ENCODE measurements around the gene FAM117A. TPM values are rescaled to one million over a fixed set of nuclear protein-coding genes. Genes with fewer than 3 reads are reported as not detected.
A peak's percentile ranks its signal among the peaks of the same experiment; 100 is the strongest.

Gene FAM117A
- total RNA-seq, 2 experiments from 2014 or later = 23.2 to 26.5 TPM

DNA sequence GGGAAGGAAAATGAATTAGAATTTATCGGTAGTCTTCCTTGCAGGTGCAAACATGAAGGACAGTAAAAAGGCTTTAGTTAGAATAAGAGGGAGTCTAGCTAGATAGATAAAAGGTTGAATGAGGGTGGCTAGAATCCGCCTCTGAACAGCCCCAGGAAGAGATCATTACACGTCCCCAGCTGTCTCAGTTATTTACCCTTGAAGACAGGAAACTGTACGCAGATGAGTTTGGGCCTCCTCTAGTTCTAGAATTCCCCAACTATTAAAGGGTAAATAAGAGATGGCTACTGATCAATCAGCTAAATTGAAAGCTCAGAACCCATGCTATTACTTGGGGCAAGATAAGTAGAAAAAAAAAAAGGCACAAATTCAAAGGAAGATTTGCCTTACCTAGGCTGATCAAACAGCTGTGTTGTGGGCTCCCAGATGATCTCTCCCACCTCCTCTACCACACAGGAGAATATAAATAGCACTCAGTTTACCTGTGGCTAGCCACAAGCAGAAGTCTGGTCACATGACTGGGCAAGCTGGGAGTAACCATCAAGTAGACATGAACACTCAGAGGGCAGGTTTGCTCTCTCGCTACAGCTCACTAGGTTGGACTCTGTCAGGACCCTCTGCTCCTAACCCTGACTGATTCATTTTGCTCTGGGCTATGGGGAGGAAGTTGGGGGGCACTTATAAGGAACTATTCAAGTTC is 17.0 kb downstream of the FAM117A start:
- Mint-ChIP-seq H3K27me3 (no peaks in the 10 kb centered on the region), H3K27ac (peak overlapping the region; percentile 97), H3K9me3 (no peaks in the 10 kb centered on the region), H3K4me3 (peak overlapping the region; percentile 67), H3K4me1 (ENCODE audit: low read depth) (peaks cover 73% of the 10 kb centered on the region), H3K36me3 (ENCODE audit: low read depth) (peaks cover 59% of the 10 kb centered on the region)
- POLR2A ChIA-PET = interaction anchor here (0.9 to 6.9 kb wide), 10 partner anchors 9 to 52 kb away, joined by 3 to 218 read pairs (median 7); partner anchors contain the start of genes FAM117A, KAT7 and SLC35B1
- Histone ChIP-seq H3K27ac (ENCODE audit: low read depth in 1 of 2, low read length in 2 of 2) (peak overlapping the region; percentile 87 to 94), H3K4me3 (ENCODE audit: low read length) (peak overlapping the region; percentile 34), H3K27me3 (ENCODE audit: control insufficient read depth in 1 of 2, insufficient read depth in 2 of 2, low read length in 2 of 2) (no peaks in the 10 kb centered on the region), H3K9me3 (ENCODE audit: control insufficient read depth in 1 of 2, insufficient read depth in 1 of 2, low read length in 2 of 2) (no peaks in the 10 kb centered on the region), H3K4me1 (ENCODE audit: insufficient read depth, low read length) (peaks cover 88% of the 10 kb centered on the region), H3K36me3 (ENCODE audit: insufficient read depth, low read length) (peaks cover 5% of the 10 kb centered on the region)
- DNase-seq (peak in 7 of 14 experiments; percentile 13 to 81 (median 54)), ATAC-seq (ENCODE audit: poor library complexity) (peak; percentile 60)
- CTCF ChIA-PET = interaction anchor here (0.9 to 4.6 kb wide), 7 partner anchors 10 to 191 kb away, joined by 3 to 19 read pairs (median 5); partner anchors contain the start of gene SLC35B1
- intact Hi-C loops (cut with DNase I, micrococcal nuclease) = loop anchor here in 1 of 2 experiments (10.0 kb wide), 1 partner anchor 68 kb away; no protein-coding TSS in a partner anchor
- TF ChIP-seq, protein P1, sequence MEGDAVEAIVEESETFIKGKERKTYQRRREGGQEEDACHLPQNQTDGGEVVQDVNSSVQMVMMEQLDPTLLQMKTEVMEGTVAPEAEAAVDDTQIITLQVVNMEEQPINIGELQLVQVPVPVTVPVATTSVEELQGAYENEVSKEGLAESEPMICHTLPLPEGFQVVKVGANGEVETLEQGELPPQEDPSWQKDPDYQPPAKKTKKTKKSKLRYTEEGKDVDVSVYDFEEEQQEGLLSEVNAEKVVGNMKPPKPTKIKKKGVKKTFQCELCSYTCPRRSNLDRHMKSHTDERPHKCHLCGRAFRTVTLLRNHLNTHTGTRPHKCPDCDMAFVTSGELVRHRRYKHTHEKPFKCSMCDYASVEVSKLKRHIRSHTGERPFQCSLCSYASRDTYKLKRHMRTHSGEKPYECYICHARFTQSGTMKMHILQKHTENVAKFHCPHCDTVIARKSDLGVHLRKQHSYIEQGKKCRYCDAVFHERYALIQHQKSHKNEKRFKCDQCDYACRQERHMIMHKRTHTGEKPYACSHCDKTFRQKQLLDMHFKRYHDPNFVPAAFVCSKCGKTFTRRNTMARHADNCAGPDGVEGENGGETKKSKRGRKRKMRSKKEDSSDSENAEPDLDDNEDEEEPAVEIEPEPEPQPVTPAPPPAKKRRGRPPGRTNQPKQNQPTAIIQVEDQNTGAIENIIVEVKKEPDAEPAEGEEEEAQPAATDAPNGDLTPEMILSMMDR (IDR thresholded peaks at IDR 0.05) = no peak

DNA sequence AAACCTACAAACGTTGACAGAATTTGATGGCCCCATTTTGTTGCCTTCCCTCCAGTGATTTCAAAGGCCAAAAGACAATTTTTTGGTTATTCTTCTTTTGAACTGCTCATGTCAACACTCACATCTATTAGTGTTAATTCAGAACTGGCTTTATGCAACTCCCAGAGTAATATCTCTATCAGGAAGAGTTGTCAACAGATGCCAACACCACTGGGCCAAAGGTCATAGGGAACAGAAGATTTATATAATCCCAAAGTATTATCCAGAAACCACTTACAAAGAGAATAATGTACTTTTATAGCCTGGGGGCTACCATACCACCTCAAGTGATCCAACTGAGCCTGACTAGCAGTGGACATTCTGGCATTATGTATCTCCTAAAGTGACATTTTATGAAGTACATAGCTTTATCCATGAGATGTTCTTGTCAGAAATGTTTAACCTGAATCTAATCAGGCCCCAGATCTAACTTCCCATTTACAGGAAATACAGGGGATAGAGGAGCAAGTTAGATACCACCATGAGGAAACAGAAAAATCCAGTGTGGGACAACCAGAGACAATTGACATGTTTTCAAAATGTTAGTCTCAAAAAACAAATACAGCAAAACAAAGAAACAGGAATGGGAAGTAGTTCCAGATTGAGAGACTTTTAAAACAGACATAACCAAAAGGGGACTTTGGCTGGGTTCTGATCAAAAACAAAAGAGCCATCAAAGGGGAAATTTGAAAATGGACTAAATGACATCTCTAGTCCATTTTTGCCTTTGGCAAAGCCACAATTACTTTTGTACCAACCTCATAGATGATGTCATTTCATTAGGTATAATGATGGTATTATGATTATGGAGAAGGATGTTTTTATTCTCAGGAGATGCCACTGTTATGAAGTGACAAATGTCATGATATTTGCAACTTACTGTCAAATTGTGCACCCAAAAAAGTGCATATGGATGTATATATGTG is 18.5 kb downstream of the FAM117A start:
- H3K4me1 Mint-ChIP-seq (ENCODE audit: low read depth) = peaks cover 82% of the 10 kb centered on the region
- CTCF ChIA-PET = interaction anchor here (0.9 kb wide), 1 partner anchor 37 kb away, joined by 3 read pairs; the partner anchor contains the start of gene SLC35B1

More for the DNA sequence above, 18.5 kb downstream of the FAM117A start:
- H3K4me3 Mint-ChIP-seq = peak overlapping the region; percentile 67
- peaks cover 52% of the 10 kb centered on the region for H3K36me3 Mint-ChIP-seq (ENCODE audit: low read depth)
- no peaks in the 10 kb centered on the region for H3K9me3 Mint-ChIP-seq
- H3K4me3 ChIP-seq (ENCODE audit: low read length) = no peak overlapping the region
- no peaks in the 10 kb centered on the region for H3K27me3 Mint-ChIP-seq
- TF ChIP-seq, protein P1 (IDR thresholded peaks at IDR 0.05) = no peak
- peaks cover 5% of the 10 kb centered on the region for H3K36me3 ChIP-seq (ENCODE audit: insufficient read depth, low read length)
- H3K27ac Mint-ChIP-seq = peak overlapping the region; percentile 97
- H3K4me1 ChIP-seq (ENCODE audit: insufficient read depth, low read length) = peaks cover 95% of the 10 kb centered on the region
- no peaks in the 10 kb centered on the region for H3K27me3 ChIP-seq (ENCODE audit: control insufficient read depth in 1 of 2, insufficient read depth in 2 of 2, low read length in 2 of 2)
- POLR2A ChIA-PET = interaction anchor here (1.3 to 6.9 kb wide), 3 partner anchors 15 to 43 kb away, joined by 4 to 218 read pairs (median 44); partner anchors contain the start of genes FAM117A and KAT7
- DNase-seq (no peak), ATAC-seq (ENCODE audit: poor library complexity) (no peak)
- H3K27ac ChIP-seq (ENCODE audit: low read depth in 1 of 2, low read length in 2 of 2) = peak overlapping the region; percentile 87 to 94
- H3K9me3 ChIP-seq (ENCODE audit: control insufficient read depth in 1 of 2, insufficient read depth in 1 of 2, low read length in 2 of 2) = no peaks in the 10 kb centered on the region
- intact Hi-C loops (cut with DNase I, micrococcal nuclease) = loop anchor here in 1 of 2 experiments (10.0 kb wide), 1 partner anchor 69 kb away; no protein-coding TSS in a partner anchor

Data from CD4-positive, alpha-beta T cell (primary cell).